ENCODE data around the gene TMEM254.
A peak's percentile ranks its signal among the peaks of the same experiment; 100 is the strongest.
"Not testable (repeated sequence)": the region's sequence is repeated elsewhere in the genome, so short reads cannot be mapped to it uniquely, and the experiment has no call there.

TMEM254 gene

DNA sequence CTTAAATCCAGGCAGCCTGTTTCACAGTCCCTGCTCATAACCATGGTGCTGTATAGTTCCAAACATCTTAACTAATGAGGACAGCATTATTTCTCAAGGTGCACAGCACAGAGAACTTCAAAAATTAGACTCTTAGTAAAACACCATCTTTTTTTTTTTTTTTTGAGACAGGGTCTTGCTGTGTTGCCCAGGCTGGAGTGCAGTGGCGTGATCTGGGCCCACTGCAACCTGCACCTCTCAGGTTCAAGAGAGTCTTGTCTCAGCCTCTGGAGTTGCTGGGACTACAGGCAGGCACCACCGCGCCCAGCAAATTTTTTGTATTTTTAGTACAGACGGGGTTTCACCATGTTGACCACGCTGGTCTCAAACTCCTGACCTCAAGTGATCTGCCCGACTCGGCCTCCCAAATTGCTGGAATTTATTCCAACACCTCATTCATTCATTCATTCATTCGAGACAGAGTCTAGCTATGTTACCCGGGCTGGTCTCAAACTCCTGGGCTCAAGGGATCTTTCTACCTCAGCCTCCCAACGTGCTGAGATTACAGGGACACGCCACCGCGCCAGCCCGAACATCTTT is 507 bp upstream of the TMEM254 start:
- DNase-seq = no peak

DNA sequence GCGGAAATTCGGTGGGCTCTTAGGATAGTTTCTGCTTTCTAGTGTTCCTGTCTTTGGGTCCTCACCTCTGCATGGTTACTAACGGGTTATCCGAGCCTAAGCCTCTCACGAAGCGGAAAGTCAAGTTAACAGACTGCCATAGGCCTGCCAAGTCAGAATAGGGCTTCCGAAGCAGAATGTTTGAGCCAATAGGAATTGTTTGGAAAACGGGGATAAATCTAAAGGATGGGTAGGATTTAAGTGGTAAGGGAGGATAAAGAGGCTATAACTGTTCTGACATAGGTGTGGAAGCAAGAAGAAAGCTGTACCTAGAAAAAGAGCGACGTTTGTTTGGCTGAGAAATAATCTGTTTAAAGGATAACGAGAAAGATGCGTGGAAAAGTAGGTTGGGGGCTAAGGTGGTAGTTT is 851 bp downstream of the TMEM254 start:
- DNase-seq = no peak

DNA sequence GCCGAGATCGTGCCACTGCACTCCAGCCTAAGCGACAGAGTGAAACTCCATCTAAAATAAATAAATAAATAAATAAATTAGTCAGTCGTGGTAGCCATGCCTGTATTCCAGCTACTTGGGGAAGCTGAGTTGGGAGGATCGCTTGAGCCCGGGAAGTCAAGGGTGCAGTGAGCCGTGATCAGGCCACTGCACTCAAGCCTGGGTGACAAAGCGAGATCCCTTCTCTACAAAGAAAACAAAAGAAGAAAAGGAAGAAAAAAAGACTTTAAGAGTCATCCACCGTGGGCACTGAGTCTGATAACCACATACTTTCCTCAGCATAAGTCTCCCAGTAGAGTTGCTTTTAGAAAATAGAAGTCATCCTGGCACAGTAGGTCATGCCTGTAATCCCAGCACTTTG is 2.6 kb downstream of the TMEM254 start:
- no peak for DNase-seq

DNA sequence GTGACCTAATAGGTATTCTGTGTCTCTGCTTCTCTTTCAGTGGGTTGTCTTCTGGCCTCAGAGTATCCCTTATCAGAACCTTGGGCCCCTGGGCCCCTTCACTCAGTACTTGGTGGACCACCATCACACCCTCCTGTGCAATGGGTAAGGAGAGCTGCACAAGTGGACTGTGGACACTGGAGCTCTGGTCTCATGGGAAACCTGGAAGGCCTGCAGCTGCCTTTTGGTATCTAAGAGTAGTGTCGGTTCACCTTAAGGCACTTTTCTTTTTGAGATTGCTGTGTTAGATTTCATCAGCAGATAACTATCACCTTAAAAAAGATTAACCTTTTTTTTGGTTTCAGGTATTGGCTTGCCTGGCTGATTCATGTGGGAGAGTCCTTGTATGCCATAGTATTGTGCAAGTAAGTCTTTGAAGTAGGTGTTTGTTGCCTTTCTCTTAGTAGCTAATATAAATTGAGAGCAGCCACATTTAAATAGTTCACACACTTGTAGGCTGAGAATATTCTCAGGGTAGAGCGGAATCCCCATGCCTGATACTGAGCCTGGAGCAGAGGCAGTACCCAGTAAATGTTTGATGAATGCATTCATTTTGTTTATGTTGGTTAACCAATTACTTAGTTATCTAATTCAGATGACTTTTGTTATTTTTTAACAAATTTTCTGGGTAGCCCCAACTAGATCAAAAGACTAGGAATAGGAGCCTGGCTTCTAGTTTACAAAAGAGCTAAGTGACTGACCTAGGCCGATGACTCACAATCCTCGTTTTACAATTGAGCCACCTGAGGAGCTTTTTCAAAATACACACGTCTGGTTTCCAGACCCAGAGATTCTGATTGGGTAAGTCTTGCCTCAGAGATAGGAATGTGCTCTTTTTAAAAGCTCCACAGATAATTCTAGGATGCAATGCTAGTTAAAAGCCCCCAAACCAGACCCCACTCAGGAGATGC is 3.6 kb downstream of the TMEM254 start:
- DNase-seq = no peak

DNA sequence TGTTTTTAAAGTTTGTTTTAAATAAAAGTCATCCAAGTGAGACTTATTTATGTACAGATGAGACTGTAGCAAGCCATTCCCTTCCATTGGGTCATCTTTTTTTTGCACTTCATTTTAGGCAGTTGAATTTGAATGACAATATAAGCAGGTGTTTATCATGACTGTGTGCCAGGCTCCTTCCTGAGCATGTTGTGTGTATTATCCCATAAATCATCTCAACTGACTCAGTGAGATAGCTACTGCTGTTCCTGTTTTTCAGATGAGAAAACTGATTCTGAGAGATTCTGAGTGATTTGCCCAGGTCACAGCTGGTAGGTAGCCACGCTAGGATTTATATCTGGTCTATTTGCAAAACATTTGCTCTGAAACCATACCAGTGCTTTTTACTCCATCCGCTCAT is 11.7 kb downstream of the TMEM254 start:
- DNase-seq = peak; percentile 31

DNA sequence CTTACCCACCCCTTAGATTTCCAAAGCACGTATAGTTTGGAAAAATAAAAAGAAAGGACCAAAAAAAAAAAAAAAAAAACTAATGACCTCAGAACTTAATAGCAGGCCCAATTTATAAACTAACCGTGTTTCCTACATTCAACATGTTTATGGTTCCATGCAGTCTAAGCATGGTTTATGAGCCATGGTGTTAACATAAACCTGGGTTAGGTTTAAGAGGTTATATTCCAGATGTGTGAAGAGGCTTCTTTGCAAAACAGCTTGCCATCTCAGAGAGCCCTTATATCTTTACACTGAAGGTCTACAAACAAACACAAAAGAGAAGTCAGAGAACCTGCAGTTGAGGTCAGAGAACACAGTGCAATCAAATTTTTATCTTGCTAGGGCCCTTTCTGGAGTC is 15.8 kb downstream of the TMEM254 start:
- no peak for DNase-seq

DNA sequence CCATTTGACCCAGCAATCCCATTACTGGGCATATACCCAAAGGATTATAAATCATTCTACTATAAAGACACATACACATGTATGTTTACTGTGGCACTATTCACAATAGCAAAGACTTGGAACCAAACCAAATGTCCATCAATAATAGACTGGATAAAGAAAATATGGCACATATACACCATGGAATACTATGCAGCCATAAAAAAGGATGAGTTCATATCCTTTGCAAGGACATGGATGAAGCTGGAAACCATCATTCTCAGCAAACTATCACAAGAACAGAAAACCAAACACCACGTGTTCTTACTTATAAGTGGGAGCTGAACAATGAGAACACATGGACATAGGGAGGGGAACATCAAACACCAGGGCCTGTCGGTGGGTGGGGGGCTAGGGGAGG is 19.8 kb downstream of the TMEM254 start:
- DNase-seq = not testable (repeated sequence)

DNA sequence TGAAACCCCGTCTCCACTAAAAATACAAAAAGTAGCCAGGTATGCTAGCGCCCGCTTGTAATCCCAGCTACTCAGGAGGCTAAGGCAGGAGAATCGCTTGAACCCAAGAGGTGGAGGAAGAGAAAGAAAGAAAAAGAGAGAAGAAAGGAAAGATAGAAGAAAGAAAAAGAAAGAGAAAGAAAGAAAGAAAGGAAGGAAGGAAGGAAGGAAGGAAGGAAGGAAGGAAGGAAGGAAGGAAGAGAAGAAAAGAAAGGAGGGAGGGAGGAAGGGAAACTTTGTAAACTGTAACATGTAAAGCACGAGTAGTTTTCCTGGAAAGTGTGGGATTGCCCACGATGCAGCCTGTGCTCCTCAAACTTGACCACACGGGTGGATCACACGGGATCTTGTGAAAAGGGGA is 20.8 kb downstream of the TMEM254 start:
- DNase-seq = not testable (repeated sequence)

DNA sequence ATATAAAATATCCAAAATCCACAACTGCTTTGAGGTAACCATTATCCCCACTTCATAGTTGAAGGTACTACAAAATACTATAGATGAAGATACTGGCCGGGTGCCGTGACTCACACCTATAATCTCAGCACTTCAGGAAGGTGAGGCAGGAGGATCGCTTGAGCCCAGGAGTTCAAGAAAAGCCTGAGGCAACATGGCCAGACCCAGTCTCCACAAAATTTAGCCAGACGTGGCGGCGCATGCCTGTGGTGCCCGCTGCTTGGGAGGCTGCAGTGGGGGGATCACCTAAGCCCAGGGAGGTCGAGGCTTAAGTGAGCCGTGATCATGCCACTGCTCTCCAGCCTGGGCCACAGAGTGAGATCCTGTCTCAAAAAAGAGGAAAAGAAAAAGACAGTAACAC is 21.7 kb downstream of the TMEM254 start:
- no peak for DNase-seq

DNA sequence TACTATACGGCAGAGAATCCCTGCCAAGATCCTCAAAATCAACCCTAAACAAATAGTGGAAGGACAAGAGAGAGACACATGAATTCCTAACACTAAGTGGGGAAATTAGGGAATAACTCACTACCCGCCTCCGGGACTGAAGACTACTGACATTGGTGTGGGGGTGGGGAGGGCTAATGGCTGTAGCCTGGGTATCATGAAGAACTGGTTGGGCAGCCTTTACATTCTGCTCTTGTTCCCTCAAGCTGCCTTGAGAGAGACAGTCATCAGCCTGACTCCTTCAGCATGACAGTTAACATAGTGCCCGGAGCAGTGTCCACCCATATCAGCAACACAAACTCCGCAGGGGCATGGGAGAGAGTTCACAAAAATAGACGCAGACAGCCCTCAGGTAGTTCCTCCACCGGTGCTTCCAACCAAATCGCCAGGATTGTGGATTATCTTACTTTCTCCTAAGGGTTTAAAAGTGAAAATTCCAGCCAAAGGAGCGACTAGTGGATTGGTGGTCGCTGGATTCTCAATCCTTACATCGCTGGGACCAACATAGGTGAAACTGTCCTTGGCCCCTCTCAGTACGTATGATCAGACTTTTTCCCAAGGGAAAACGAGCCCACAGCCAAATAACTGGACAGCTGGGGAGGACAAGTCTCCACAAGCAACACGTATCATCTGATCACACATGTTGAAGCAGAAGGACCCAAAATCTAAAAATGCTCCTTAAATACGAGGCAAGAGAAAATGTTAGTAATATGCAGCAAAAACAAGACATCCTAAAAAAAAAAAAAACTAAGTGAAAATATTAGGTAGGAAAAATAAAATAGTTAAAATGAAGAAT is 22.6 kb downstream of the TMEM254 start:
- DNase-seq = no peak

DNA sequence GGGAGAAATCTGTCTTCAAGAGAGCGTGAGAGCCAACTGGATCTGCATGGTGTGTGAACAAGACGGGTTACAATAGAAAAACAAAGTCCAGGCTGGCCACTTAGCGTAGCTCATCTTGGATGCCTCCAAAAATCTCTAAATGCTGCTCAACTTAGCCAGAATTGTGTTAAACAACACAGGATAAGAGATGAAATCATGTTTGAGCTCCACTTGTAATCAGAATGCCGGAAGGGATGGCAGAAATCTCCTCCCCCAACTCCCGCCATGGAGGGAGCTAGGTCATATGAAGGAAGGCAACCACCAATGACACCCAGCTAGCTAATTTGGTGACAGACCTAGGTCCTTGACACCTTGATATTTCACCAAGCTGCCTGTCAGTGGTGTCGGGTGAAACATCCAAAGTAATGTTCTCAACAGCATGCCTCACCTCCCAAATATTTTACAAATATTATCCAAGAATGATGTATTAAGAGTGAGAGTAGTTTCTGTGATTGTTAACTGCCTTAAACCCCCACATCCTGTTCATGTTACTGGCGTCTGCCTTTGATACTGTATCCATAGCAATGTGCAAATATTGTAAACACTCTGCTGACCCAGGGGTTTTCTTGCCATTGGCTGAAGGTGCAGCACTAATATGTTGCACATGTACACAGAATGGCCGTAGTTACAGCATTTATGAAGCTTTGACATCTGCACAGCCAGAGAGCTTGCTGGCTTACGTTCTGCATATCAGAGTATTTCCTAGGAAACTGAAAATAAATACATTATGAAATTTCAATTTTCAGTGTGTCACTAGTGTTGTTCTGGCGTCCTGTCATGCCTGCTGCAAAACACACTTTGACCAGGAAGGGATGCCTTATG is 25.8 kb downstream of the TMEM254 start:
- DNase-seq = no peak

DNA sequence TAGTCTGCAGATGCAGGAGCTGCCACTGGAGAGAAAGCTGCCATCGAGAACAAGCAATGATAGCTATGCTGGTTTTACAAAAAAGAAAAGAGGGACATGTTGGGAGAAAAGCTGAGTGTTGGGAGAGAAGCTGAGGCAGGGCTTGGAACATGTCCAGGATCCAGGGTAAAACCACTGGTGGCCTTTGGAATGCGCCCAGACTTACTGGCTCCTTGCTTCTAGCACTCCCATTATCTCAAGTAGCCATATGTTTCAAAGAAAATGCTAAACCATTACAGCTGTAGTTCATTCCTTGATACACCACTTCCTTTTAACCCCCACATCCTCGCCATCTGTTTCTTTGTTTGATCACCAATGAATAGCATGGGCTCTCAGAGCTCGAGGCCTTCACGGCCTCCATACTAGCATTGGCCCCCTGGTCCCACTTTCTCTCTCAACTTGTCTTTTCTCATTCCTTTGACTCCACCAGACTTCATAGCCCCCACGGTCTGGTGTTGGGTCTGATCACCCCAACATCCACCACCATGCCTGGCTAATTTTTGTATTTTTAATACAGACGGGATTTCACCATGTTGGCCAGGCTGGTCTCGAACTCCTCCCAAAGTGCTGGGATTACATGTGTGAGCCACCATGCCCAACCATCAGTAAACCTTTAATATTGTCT is 30.2 kb downstream of the TMEM254 start:
- no peak for DNase-seq

DNA sequence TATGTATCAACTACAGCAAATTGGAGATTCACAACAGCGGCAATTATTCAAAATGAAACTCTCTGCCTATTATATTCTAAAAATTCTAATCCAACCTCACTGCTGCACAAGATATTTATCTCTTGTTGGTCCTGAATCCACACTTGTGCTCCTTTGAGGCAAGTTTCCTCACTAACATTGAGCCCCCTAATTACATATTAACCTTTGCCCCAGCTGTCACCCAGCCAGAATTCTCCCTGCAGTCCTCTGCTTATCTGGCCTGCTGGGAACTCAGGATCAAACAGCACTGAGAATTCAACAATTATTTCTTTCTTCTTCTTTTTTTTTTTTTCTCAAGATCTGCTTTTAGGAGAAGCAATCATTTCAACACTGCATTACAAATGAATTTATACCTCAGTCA is 32.5 kb downstream of the TMEM254 start:
- no peak for DNase-seq

DNA sequence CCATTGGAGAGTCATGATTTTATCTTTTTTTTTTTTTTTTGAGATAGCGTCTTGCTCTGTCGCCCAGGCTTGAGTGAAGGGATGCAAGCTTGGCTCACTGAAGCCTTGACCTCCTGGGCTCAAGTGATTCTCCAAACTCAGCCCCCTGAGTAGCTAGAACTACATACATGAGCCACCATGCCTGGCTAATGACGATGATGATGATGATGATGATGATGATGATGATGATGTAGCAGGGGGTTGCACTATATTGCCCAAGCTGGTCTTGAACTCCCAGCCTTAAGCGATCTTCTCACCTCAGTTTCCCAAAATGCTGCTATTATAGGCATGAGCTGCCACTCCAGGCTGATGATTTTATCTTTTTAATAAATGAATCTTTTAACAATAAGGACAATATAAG is 40.2 kb downstream of the TMEM254 start:
- DNase-seq = no peak

DNA sequence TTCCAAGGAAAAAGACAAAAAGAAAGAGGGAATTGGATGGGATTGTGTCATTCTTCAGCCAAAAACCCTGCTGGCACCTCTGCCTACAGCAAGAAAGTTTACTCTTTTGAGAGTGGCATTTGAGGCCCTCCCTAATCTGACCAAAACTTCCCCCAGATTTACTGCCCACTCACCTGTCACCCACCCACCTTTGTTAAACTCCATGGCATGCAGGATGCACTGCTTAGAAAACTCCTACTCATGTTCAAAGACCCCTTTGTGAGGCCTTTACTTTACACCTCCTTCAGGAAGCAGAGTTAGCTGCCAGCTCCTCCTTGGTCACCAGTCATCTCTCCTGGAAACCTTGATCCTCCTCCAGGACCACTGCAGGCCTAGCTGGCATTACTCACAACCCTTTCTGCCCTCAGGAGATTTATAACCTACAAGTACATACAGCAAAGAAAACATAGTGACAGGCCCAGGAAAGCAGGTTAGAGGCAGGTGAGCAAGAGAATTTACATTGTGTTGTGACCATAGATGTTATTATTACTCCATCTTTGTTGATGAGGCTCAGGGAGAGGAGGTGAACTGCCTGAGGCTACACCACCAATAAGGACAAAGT is 43.7 kb downstream of the TMEM254 start:
- no peak for DNase-seq

DNA sequence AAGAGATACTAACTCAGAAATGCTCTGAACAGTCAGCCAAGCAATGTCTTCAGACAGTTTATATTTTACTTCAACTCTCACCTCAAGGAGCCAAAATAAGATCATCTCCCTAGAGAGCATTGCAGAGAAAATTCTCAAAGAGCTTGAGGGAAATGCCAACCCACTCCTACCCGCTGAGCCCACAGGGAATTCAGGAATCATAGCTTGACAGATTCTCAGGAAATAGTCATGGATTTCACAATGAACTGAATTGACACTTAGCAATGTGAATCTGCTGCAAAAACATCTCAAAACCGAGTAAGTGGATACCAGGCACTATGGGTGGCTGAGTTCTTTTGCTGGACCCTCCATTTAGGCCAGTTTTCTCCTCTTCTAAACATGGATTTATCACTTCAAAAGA is 44.3 kb downstream of the TMEM254 start:
- DNase-seq = no peak

DNA sequence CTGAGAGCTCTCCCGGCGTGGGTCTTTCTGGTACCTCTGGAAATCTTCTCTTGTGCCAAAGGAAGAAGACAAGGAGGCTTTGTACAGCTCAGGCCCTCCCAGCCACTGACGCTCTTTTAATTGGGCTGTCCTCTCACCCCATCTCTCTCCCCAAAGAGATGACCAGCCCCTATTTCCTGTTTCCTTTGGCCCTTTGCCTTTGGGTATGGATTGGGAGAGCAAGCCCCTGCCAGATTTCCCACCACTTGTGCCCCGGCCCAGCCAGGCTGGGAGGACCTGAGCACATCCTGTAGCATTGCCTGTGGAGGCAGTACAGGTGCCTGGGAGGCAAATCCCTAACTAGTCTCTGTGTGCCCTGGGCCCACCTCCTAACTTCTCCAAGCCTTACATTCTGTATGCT is 48.4 kb downstream of the TMEM254 start:
- no peak for DNase-seq

DNA sequence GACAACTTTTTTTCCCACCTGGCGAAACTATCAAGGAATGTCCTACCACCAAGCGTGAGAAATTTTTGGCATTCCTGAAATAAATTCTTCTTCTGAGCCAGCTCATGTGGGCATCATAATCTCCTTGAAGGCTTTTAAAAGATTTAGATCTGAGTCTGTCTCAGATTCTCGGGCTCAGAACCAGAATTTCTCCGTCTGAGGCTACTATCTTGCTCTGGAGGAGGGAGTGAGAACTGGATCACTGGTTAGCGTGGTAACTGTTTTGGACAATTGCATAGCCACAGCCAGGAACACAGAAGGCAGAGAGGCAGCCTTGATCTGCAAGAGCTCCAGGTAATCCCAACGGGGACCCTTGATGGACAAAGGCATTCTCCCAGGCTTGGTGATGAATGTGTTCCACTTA is 53.0 kb downstream of the TMEM254 start:
- no peak for DNase-seq

DNA sequence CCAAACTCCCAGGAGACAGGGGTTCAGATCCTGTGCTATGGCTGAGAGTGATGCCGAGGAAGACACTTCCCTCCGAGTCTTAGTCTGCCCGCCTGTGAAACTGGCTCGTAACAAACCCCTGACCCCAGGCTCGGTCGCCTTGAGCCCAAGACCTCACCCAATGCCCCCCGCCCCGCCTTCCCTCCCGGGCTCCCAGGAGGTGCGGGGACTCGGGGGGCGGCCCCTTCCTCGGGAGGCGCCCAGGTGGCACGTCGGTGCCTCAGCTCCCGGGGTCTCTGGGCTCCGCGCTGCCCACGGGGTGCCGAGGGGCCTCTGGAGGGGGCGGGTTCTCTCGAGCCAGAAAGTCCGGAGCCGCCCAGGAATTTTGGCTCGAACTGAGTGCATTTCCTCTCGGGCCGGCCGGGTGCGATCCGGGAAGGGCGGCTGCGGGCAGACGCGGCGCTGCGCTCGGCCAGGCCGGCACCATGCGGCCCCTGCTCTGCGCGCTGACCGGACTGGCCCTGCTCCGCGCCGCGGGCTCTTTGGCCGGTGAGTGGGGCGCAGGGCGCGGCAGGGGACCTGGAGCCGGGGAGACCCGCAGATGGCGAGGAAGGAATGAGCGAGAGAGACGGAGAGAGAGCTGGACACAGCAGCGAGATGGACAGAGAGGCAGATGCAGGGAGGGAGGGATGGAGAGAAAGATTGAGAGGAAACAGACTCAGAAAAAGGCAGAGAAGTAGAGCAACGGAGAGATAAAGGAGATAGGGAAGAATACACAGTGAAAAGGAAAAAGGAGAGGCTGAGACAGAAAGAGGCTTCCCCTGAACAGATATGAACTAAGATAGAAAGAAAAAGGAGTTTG is 54.1 kb downstream of the TMEM254 start, which contains the start of gene PLAC9:
PLAC9 (plus strand) TSS at position 432 of the 841 bp plus-strand sequence; CDS start at position 465, 33 bp downstream.
- no peak for DNase-seq

DNA sequence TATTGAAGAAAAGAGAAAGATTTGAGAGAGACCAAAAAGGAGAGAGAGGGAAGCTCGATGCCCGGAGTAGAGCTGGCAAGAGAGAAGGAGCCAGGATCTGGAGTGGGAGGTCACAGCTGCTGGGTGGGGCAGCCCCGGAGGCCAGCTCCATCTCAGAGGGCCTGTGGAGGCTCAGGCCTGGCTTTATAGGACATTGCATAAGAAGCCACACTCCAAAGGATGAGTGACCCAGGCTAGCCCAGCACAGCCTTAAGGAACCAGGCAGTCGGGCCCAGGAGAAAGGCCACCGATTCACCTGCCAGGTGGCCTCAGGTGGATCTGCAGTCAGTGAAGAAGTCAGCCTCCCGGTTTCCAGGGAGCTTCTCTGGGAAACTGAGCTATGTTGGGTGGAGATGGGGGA is 54.7 kb downstream of the TMEM254 start:
- DNase-seq = no peak

DNA sequence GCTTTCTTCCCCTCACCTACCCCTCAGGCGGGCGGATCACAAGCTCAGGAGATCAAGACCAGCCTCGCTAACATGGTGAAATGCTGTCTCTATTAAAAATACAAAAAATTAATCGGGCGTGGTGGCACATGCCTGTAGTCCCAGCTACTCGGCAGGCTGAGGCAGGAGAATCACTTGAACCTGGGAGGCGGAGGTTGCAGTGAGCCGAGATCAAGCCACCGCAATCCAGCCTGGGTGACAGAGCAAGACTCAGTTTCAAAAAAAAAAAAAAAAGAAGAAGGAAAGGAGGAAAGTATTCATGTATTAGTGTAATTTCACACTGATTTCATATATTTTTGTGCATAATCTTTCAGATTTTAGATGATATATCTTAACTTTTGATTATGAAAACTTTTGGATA is 55.2 kb downstream of the TMEM254 start:
- not testable (repeated sequence) for DNase-seq

Data from SHP77 treated with DMSO at 0.1 percent for 48 hours (cell line).